Epithelial cell of proximal tubule (primary cell): ENCODE results near the gene COL23A1. TPM values are rescaled to one million over a fixed set of nuclear protein-coding genes. Genes with fewer than 3 reads are reported as not detected.

Experiments
- DNase-seq: peaks from one replicate; pipeline ENCODE4 v3.0.0-alpha.2; 2011; ENCODE audit warnings: low read depth
- H3K4me3 ChIP-seq: 2 replicates; pipeline ENCODE4 v1.5.1; 2011; ENCODE audit warnings: low read depth, mild to moderate bottlenecking, low read length
- CTCF ChIP-seq: conservative IDR thresholded peaks from 2 replicates; pipeline ENCODE4 v1.5.1; 2012; ENCODE audit warnings: low read depth, mild to moderate bottlenecking, low read length
- total RNA-seq: library from RNA; depleted of rRNA; stranded (reverse); fragments of >200 nt; gene quantifications from 2 replicates; pipeline ENCODE4 v1.2.3, GENCODE V29; 2015

Gene COL23A1
- total RNA-seq, 1 donor from 2014 or later, result not detected

- DNase-seq, result no peak
- no peak for TF ChIP-seq CTCF
- H3K4me3 ChIP-seq, result no peak overlapping the region
These were observed 57.1 kb downstream of the COL23A1 start for GRCh38 chr5:178533136-178533535.

GRCh38 chr5:178532666-178533065, 57.5 kb downstream of the COL23A1 start:
- no peak for DNase-seq
- no peak for TF ChIP-seq CTCF
- no peak overlapping the region for H3K4me3 ChIP-seq

- H3K4me3 ChIP-seq, result no peak overlapping the region
- no peak for TF ChIP-seq CTCF
- no peak for DNase-seq
These were observed 58.0 kb downstream of the COL23A1 start for GRCh38 chr5:178532236-178532635.

- no peak overlapping the region for H3K4me3 ChIP-seq
- no peak for TF ChIP-seq CTCF
- no peak for DNase-seq
These were observed 58.4 kb downstream of the COL23A1 start for GRCh38 chr5:178531786-178532185.

- no peak overlapping the region for H3K4me3 ChIP-seq
- DNase-seq, result no peak
- TF ChIP-seq CTCF, result no peak
These were observed 59.7 kb downstream of the COL23A1 start for GRCh38 chr5:178530526-178530925.

- H3K4me3 ChIP-seq, result no peak overlapping the region
- no peak for DNase-seq
- TF ChIP-seq CTCF, result no peak
These were observed 61.1 kb downstream of the COL23A1 start for GRCh38 chr5:178529080-178529479.

GRCh38 chr5:178527458-178528307, 62.5 kb downstream of the COL23A1 start:
- no peak for DNase-seq
- H3K4me3 ChIP-seq, result no peak overlapping the region
- TF ChIP-seq CTCF, result no peak
